Fibroblast of the conjunctiva (primary cell): ENCODE measurements around the gene AIFM1.
"Not testable (repeated sequence)": the region's sequence is repeated elsewhere in the genome, so short reads cannot be mapped to it uniquely, and the experiment has no call there.

Experiments
- DNase-seq: peaks from one replicate; pipeline ENCODE4 v3.0.0-alpha.2; 2010; ENCODE audit warnings: low read depth

AIFM1 gene

GRCh38 chrX:130119312-130119898 lies 46.2 kb downstream of the AIFM1 start:
- no peak for DNase-seq

DNA sequence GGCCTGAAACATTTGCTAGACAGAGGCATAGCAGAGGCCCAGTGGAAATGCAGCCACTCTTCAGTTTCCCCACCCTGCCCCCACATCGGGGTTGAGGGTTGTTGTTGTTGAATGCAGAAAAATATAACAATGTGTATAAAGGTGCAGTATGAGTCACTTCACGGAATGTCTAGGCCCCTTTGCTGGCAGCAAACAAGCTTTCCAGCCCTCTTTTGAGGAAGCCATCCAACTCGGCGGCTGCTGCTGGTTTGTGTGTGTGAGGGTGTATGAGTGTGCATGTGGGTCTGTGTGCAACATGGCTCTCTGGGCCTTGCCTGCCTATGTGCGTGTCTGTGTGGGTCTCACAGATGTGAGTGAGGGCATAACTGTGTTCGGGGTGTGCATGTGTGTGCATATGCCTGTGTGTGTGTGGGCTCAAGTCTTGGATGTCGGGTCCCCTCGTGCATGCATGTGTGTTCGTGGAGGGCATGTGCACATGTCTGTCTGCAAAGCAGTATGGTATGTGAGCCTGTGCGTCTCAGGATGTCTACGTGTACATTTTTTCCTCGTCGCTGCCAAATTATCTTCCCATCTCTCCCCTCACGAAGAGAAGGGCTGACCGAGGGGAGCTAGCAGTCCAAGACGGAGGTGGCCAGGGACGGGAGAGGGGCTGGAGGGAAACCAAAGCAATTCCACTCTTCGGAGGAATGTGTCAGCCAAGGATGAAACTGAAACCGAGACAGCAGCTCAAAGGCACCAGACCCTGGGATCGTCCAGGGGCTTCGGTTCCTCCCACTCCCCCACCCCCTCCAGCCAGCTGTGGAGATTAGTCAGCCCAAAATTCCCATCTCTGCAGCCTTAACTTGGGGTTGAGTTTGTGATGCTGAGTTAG lies 47.0 kb downstream of the AIFM1 start:
- peak; percentile 69 for DNase-seq

DNA sequence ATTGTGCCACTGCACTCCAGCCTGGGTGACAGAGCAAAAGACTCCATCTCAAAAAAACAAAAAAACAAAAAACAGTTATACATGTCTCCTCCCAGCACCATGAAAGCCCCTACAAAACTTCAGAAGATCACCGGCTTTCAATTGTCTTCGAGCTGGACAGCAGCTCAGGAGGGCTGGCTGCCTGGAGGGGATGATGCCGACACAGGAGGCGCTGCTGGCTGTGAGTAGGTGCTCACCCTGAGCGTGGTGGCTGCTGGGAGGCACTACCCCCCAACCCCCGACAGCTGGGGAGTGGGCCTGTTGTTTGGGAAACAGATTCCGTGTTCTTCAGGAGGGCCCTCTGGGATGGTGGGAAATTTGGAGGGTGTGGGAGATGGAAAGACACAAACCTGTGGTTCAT lies 48.5 kb downstream of the AIFM1 start:
- DNase-seq = no peak

GRCh38 chrX:130115119-130115885 lies 50.3 kb downstream of the AIFM1 start:
- not testable (repeated sequence) for DNase-seq

DNA sequence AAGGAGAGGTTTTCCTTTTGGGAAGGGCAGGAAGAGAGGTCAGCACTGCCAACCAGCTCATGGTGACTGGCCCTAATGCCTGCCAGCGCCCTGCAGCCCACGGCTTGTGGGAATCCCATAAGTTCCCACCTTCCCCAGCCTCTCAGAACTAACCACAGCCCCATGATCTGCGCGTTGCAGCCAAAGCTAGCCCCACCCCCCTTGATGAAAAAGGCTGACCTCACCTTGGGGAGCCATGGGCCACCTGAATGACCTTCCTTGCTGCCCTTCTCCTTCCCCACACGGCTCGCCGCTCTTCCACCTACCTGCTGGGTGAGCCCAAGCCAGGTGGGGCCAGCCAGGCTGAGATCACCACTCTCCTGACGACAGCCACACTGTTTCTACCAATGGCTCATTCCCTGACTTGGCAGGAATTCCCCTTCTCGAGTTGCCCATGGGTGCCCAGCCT lies 51.5 kb downstream of the AIFM1 start:
- DNase-seq = no peak

DNA sequence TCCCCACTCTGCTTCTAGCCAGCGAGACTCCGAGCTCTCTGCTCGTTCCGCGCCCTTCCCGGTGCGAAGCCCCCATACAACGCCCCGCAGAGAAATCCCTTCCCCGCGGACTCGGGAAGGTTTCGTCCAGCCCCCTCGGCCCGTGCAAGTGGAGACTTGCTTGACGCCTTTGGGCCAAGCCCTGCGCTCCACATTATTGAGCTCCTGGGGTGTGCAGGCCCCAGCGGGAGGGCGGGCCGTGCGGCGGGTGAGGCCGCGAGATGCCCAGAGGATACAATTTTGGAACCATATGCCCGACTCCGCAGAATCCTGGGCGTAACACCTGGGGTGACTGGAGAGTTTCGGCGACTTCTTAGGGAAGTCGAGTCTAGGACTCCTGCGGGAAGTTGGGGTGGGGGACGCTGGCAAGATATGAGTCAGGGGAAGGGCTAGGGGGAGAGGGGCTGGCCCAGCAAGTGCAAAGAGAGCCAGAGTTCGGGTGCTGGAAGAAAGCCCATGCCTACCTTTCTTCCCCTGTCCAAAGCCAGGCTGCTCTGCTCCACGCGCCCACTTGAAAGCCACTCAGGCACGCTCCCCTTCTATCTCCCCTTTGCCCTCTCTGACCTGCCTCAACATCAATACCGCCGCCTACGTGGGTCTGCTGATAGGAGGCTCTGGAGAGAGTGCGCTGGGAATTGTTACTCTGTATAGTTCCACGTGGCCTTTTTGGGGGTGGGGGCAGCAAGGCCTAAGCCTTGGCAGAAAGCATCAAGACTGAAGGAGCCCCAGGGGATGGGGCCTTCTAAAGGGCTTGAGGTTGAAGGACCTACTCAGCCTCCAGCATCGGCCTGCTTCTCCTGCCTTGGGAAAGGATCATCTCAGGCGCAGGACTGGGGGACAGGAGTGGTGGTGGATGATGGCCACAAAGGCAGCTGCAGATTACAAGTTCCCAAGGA lies 54.2 kb downstream of the AIFM1 start:
- DNase-seq = no peak

DNA sequence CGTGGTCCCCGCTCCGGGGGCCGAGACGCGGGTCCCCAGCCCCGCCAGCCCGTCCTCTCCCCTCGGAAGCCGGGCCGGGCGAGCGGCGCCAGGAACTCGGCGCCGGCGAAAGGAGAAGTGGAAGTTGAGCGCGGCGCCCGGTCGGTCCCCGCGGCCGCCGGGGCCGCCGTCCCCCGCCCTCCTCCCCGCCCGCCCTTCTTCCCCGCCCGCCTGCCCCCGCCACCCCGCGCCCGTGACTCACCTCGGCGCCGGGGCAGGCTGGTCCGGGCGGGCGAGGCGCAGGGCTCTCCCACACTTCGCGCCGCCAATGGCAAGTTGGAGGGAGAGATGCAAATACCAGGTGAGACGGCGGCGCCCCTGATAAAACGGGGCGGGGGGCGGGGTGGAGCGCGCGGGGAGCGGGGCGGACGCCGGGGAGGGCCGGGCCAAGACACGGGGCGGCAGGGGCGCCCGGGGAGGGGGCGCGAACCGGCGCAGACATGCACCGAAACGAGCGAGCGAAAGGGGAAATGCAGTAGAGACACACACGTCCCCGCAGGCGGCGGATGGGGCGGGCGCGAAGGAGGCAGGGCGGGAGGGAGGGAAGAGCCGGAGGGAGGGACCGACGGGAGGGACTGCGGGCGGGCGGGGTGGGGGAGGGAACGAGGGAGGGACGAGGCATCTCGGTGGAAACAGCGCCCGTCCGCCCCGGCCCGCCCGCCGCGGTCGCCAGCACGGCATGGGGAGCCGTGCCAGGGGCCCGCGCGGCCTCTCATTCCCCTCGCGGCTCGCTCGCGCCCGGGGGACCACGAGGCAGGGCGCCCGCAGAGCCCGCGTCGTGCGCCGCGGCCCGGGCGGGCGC lies 55.0 kb downstream of the AIFM1 start, which contains the start of gene ELF4:
Gene ELF4 (minus strand): TSS at position 119 of the 841 bp plus-strand sequence. CDS start 29,167 bp downstream, outside the sequence.
- DNase-seq = no peak

DNA sequence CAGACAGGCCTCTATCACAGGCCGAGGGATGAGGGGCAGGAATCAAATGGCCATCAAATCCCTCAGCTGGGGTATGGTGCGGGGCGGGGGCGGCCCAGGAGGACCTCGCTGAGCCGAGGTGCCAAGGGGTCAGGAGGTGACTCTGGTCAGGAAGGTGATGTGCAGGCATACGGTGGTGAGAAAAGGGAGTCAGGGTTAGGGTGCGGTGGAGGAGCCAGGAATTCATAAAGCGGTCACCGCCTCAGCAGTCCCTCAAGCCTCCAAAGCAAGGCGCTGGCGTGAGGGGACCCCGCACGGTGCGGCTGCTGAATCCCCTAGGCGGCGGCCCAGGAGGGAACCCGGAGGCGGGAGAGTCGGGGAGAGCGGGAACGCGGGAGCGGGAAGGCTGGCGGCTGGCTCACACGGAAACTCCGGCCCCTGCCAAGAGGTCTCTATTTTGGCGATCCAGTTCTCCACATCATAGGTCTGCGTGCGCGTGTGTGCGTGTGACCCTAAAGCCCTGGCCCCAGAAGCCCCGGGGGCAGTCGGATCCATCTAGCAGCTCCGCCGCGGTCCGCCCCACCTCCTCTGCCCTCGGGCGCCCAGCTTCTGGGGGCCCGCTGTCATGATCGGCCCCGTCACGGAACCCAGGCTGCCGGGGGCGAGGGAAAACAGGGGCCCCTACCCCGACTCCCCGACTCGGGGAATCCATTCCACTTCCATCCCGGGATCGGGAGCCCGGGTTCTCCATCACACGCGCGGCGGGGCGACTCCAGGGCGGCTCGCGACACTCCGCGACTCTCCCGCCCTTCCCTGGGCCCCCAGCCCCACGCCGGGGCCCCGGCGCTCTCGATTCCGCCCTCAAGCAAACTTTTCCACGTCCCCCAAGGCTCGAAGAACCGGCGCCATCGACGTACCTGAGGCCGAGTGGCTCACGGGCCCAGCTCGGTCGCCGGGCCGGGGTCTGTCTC lies 55.9 kb downstream of the AIFM1 start:
- DNase-seq = no peak

DNA sequence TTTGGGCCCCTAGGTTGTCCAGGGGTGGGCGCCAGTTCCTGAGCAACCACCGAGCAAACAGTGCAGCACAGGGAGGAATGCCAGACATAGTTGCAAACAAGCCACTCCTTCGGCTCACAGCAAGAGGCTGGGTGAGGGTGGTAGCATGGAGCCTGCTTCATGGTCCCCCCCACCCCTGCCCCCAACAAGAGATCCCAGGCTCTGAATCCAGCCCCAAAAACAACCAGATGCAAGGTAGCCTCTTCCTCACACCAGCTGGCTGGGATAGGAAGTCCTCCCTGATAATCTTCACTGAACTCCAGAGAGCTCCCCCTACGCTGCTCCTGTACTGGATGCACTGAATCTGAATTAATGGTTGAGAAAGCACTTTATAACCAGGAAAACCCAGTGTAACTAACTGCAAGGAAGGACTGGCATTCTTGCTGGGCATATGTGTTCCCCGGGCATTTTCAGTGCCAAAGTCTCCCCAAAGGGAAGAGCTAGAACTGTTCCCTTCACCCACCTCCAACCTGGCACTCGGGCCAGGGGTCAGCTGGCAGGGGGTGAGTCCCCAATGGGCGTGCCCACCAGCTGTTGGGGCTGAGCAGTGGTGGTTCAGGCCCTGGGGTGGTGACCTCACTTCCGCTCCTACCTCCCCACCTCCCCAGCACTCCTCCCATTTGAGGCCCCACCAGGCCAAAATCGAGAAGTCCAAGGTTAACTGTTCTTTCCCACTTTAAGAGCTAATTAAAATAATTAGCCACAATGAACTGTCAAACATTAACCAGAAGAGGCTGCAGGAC lies 56.8 kb downstream of the AIFM1 start:
- no peak for DNase-seq

- DNase-seq = no peak
Measured at GRCh38 chrX:130106071-130106470, 59.6 kb downstream of the AIFM1 start.

- DNase-seq = no peak
Measured at GRCh38 chrX:130105244-130105643, 60.4 kb downstream of the AIFM1 start.

- DNase-seq = no peak
Measured at GRCh38 chrX:130103605-130104004, 62.0 kb downstream of the AIFM1 start.

DNA sequence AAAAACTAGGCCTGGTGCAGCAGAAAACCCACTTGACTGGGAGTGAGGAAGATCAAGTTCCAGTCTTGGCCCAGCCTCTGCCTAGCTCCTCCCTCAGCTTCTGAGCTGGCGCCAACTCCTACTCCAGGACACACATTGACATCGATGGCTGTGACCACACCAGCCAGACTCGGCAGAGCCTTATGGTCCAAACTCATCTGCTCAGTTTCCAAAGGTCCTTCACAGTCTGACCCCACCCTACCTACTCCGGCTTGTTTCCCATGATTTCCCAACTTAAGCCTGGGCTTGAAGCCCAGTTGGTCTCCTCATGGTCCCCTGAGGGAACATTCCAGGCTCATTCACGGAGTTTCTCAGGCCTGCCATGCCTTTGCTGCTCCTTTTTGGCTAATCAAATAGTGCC lies 65.5 kb downstream of the AIFM1 start:
- peak; percentile 81 for DNase-seq

GRCh38 chrX:130098210-130098552 lies 67.5 kb downstream of the AIFM1 start:
- DNase-seq = no peak

DNA sequence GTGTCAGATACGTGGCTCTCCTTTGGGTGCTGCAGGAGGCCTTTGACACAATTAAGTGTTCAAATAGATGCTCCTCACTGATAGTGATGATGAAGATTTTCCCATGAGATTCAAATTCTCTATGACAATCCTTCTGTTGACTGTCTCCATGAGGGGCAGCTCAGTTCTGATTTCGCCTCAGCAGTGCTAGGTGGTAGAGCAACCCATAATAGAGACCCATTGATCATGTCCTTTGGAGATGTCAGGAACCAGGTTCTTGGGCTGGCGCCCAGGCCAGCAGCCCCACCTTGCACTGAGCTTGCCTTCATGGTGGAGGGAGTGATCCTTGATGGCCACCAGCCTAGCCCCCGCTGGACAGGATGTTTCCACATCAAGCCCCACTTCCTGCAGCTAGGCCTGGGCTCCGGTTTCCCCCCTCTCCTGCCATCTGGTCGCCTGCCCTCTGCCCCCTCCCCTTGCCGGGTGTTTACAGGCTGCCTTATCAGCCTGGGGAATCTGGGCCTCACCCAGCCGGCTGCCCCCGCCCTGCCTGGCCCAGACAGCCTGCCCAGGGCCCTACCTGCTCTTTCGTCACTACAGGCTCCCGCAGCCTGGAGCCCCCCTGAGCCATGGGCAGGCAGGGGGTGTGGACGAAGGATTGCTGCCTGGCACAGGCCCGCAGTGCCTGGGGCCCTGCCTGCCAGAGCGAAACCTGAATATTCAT lies 68.0 kb downstream of the AIFM1 start:
- no peak for DNase-seq

DNA sequence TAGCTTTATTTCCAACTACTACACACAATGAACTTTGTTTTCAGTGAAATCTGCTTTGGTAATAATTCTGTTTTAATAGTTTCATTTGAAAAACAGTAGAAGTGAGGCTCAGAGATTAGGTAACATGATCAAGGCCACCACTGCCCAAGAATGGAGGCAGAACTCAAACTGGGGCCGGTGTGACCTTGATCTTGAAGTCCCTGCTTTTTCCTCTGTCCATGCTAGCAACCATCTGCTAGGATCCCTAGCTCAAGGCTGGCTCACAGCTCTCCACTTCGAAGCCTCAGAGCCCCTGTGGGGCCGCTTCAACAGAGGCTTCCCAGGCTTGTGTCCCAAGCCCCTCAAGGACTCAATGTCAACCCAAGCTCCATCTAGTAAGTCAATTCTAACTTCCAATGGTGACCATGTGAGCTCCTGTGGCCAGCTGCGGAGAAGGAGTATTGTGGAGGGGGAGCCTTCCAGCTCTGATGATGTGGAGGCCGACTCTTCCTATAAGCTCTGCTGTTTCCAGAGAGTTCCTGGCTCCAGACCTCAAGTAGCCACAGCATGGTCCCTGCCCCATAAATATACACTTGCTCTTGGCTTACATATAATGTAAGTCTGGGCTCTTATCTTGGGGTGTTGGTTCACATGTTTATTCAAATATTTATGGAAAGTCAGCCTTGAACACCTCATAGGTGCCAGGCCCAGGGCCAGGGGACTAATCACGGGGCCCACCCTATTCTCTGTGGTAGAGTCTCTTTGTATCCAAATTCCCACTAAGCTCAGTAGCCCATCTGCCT lies 70.2 kb downstream of the AIFM1 start:
- no peak for DNase-seq

- no peak for DNase-seq
Measured at GRCh38 chrX:130094696-130095095, 70.9 kb downstream of the AIFM1 start.
